Endothelial cell of umbilical vein (primary cell): ENCODE data around the gene UGCG.

Source experiments
- CTCF ChIP-seq, 2 donors: IDR thresholded peaks; 1 replicate in 1 of 2; 2 replicates in 1 of 2; pipeline ENCODE4 v1.5.1; 2011; ENCODE audit warnings: low read length in 2 of 2, mild to moderate bottlenecking in 2 of 2, moderate library complexity in 2 of 2, control low read depth in 1 of 2, inconsistent platforms in 1 of 2, low read depth in 1 of 2; ENCODE audit not compliant: insufficient read depth in 1 of 2; ENCODE audit errors: extremely low read depth in 1 of 2
- EZH2 ChIP-seq: IDR thresholded peaks from 2 replicates; pipeline ENCODE4 v1.6.1; 2012; ENCODE audit warnings: borderline replicate concordance, low read depth, mild to moderate bottlenecking, moderate library complexity, low read length, inconsistent platforms; ENCODE audit not compliant: severe bottlenecking
- JUN ChIP-seq: IDR thresholded peaks from 2 replicates; pipeline ENCODE4 v1.6.1; 2011; ENCODE audit warnings: borderline replicate concordance, low read depth; ENCODE audit not compliant: insufficient read length, insufficient read depth
- MAX ChIP-seq: IDR thresholded peaks from 2 replicates; pipeline ENCODE4 v1.6.1; 2011; ENCODE audit not compliant: insufficient read depth, insufficient read length
- MYC ChIP-seq: IDR thresholded peaks from one replicate; pipeline ENCODE4 v1.6.1; 2011; ENCODE audit warnings: mild to moderate bottlenecking, low read depth, low read length
- POLR2A ChIP-seq: IDR thresholded peaks from 2 replicates; pipeline ENCODE4 v1.6.1; 2012; ENCODE audit warnings: low read depth, mild to moderate bottlenecking, control low read depth, low read length
- POLR2AphosphoS5 ChIP-seq: IDR thresholded peaks from 2 replicates; pipeline ENCODE4 v1.6.1; 2012; ENCODE audit warnings: low read depth, mild to moderate bottlenecking, control low read depth, low read length, moderate library complexity; ENCODE audit not compliant: insufficient read depth

- TF ChIP-seq CTCF (IDR thresholded peaks at IDR 0.05; ENCODE audit: extremely low read depth in 1 of 2, insufficient read depth in 1 of 2, low read depth in 1 of 2, low read length in 2 of 2), result no peak
- no peak for TF ChIP-seq POLR2A
- no peak for TF ChIP-seq JUN
- no peak for TF ChIP-seq MAX
- TF ChIP-seq EZH2, result no peak
- no peak for TF ChIP-seq POLR2AphosphoS5
- TF ChIP-seq MYC, result no peak
These were observed 20.4 kb upstream of the UGCG start for GRCh38 chr9:111876179-111876578.
